KMS-11 (cell line): ENCODE data around the gene CTH.

Experiments
- H2AFZ ChIP-seq: fragments of 200-600 bp; sonication (generic); 2 replicates; pipeline ENCODE4 v1.6.1; 2016; ENCODE audit warnings: antibody characterized with exemption, mixed run types, low read depth
- H3K27ac ChIP-seq: fragments of 200-600 bp; sonication (generic); 2 replicates; pipeline ENCODE4 v1.6.1; 2016; ENCODE audit warnings: mild to moderate bottlenecking, mixed run types
- H3K27me3 ChIP-seq: fragments of 200-600 bp; sonication (generic); 2 replicates; pipeline ENCODE4 v1.6.1; 2017; ENCODE audit warnings: mild to moderate bottlenecking, low read depth, mixed run types, moderate library complexity; ENCODE audit not compliant: insufficient read depth
- H3K36me3 ChIP-seq: fragments of 200-600 bp; sonication (generic); 2 replicates; pipeline ENCODE4 v1.6.1; 2017; ENCODE audit warnings: mild to moderate bottlenecking, mixed run types; ENCODE audit not compliant: insufficient read depth
- H3K4me1 ChIP-seq: fragments of 200-600 bp; sonication (generic); 2 replicates; pipeline ENCODE4 v1.6.1; 2016; ENCODE audit warnings: mild to moderate bottlenecking, low read depth, mixed run types; ENCODE audit not compliant: poor library complexity, severe bottlenecking
- H3K4me2 ChIP-seq: fragments of 200-600 bp; sonication (generic); 2 replicates; pipeline ENCODE4 v1.7.0; 2016; ENCODE audit warnings: mild to moderate bottlenecking, mixed run types
- H3K4me3 ChIP-seq: fragments of 200-600 bp; sonication (generic); IDR thresholded peaks from 2 replicates; pipeline ENCODE4 v1.6.1; 2017; ENCODE audit warnings: low read depth, low read length, mixed read lengths; ENCODE audit not compliant: insufficient read depth
- H3K79me2 ChIP-seq: fragments of 200-600 bp; sonication (generic); 2 replicates; pipeline ENCODE4 v1.6.1; 2016; ENCODE audit warnings: low read depth, mixed run types; ENCODE audit not compliant: insufficient read depth
- H3K9ac ChIP-seq: fragments of 200-600 bp; sonication (generic); 2 replicates; pipeline ENCODE4 v1.6.1; 2016; ENCODE audit warnings: mild to moderate bottlenecking, mixed run types
- H4K20me1 ChIP-seq: fragments of 200-600 bp; sonication (generic); 2 replicates; pipeline ENCODE4 v1.6.1; 2016; ENCODE audit warnings: mild to moderate bottlenecking, mixed run types; ENCODE audit not compliant: insufficient read depth
- CTCF ChIP-seq: fragments of 200-600 bp; sonication (generic); conservative IDR thresholded peaks from 2 replicates; pipeline ENCODE4 v1.6.1; 2017; ENCODE audit warnings: low read depth, mild to moderate bottlenecking, antibody characterized with exemption, low read length, moderate library complexity, mixed read lengths

Gene CTH

GRCh38 chr1:70401974-70402373 is 9.1 kb upstream of the CTH start:
- no peak for TF ChIP-seq CTCF
- H3K4me2 ChIP-seq = no peak overlapping the region

GRCh38 chr1:70403759-70404158 is 7.3 kb upstream of the CTH start:
- TF ChIP-seq CTCF = no peak
- Histone ChIP-seq H3K4me2 (no peak overlapping the region), H3K4me3 (no peak overlapping the region), H3K27me3 (no peaks in the 10 kb centered on the region), H4K20me1 (no peaks in the 10 kb centered on the region), H3K79me2 (no peaks in the 10 kb centered on the region), H3K27ac (no peak overlapping the region), H3K36me3 (no peaks in the 10 kb centered on the region), H3K4me1 (no peaks in the 10 kb centered on the region), H3K9ac (no peak overlapping the region), H2AFZ (no peak overlapping the region)

More at GRCh38 chr1:70401974-70402373, 9.1 kb upstream of the CTH start:
- no peaks in the 10 kb centered on the region for H3K79me2 ChIP-seq
- H3K27me3 ChIP-seq = no peaks in the 10 kb centered on the region
- no peaks in the 10 kb centered on the region for H3K4me1 ChIP-seq
- H4K20me1 ChIP-seq = no peaks in the 10 kb centered on the region
- no peak overlapping the region for H3K4me3 ChIP-seq
- H3K27ac ChIP-seq = no peak overlapping the region
- H3K36me3 ChIP-seq = no peaks in the 10 kb centered on the region
- no peak overlapping the region for H3K9ac ChIP-seq
- no peak overlapping the region for H2AFZ ChIP-seq

GRCh38 chr1:70405780-70406416 is 5.2 kb upstream of the CTH start:
- Histone ChIP-seq H3K27me3 (no peaks in the 10 kb centered on the region), H3K4me2 (no peak overlapping the region), H3K27ac (no peak overlapping the region), H3K4me3 (no peak overlapping the region), H2AFZ (no peak overlapping the region), H3K9ac (no peak overlapping the region), H3K4me1 (peaks cover 14% of the 10 kb centered on the region), H4K20me1 (no peaks in the 10 kb centered on the region), H3K36me3 (no peaks in the 10 kb centered on the region), H3K79me2 (no peaks in the 10 kb centered on the region)
- TF ChIP-seq CTCF = no peak

GRCh38 chr1:70409136-70409535 is 1.9 kb upstream of the CTH start:
- no peak for TF ChIP-seq CTCF
- H3K27me3 ChIP-seq = no peaks in the 10 kb centered on the region
- H3K4me3 ChIP-seq = no peak overlapping the region
- no peaks in the 10 kb centered on the region for H3K36me3 ChIP-seq
- no peak overlapping the region for H2AFZ ChIP-seq
- H3K79me2 ChIP-seq = no peaks in the 10 kb centered on the region
- no peak overlapping the region for H3K4me2 ChIP-seq
- H3K4me1 ChIP-seq = peaks cover 14% of the 10 kb centered on the region
- no peak overlapping the region for H3K27ac ChIP-seq
- H3K9ac ChIP-seq = no peak overlapping the region
- no peaks in the 10 kb centered on the region for H4K20me1 ChIP-seq
